Fibroblast of upper back skin (primary cell): ENCODE data around the gene CDC42BPA.

Experiments used
- DNase-seq: peaks from one replicate; pipeline ENCODE4 v3.0.0-alpha.2; 2013

CDC42BPA gene

GRCh38 chr1:226987623-226988333 is 330.5 kb downstream of the CDC42BPA start:
- no peak for DNase-seq

GRCh38 chr1:226987179-226987536 is 331.1 kb downstream of the CDC42BPA start:
- no peak for DNase-seq

GRCh38 chr1:226986496-226987178 is 331.7 kb downstream of the CDC42BPA start:
- DNase-seq = no peak

GRCh38 chr1:226985839-226986463 is 332.3 kb downstream of the CDC42BPA start:
- no peak for DNase-seq

- DNase-seq = no peak
These were observed 333.0 kb downstream of the CDC42BPA start for GRCh38 chr1:226985239-226985838.

- DNase-seq = no peak
These were observed 333.6 kb downstream of the CDC42BPA start for GRCh38 chr1:226984521-226985238.

- DNase-seq = no peak
These were observed 334.3 kb downstream of the CDC42BPA start for GRCh38 chr1:226983992-226984364.

GRCh38 chr1:226983247-226983991 is 334.9 kb downstream of the CDC42BPA start:
- DNase-seq = no peak

GRCh38 chr1:226982451-226983177 is 335.7 kb downstream of the CDC42BPA start:
- no peak for DNase-seq

- DNase-seq = no peak
These were observed 336.5 kb downstream of the CDC42BPA start for GRCh38 chr1:226981838-226982237.

- no peak for DNase-seq
These were observed 336.9 kb downstream of the CDC42BPA start for GRCh38 chr1:226981386-226981817.

- DNase-seq = no peak
These were observed 337.5 kb downstream of the CDC42BPA start for GRCh38 chr1:226980565-226981385.

GRCh38 chr1:226980122-226980560 is 338.2 kb downstream of the CDC42BPA start:
- DNase-seq = no peak

GRCh38 chr1:226979517-226980121 is 338.7 kb downstream of the CDC42BPA start:
- DNase-seq = no peak

- no peak for DNase-seq
These were observed 339.2 kb downstream of the CDC42BPA start for GRCh38 chr1:226979115-226979516.

- DNase-seq = no peak
These were observed 339.7 kb downstream of the CDC42BPA start for GRCh38 chr1:226978432-226979114.

GRCh38 chr1:226977643-226978431 is 340.5 kb downstream of the CDC42BPA start:
- no peak for DNase-seq

GRCh38 chr1:226976978-226977642 is 341.2 kb downstream of the CDC42BPA start:
- DNase-seq = no peak
